Esophagus muscularis mucosa (tissue), 3 donors: ENCODE results near the gene POU2AF3.

Source experiments
- POLR2A ChIP-seq: fragments of 450-650 bp; IDR thresholded peaks from one replicate; pipeline ENCODE4 v1.6.1; 2017; ENCODE audit warnings: antibody characterized with exemption, moderate library complexity, mild to moderate bottlenecking, low read depth
- POLR2AphosphoS5 ChIP-seq, 2 donors: sonication (generic); formaldehyde crosslinking; IDR thresholded peaks; one replicate each; pipeline ENCODE4 v1.6.1; 2017; ENCODE audit warnings: antibody characterized with exemption in 2 of 2
- TF ChIP-seq, protein P1 (sequence below), 3 experiments: fragments of 200-600 bp in 2 of 3; fragments of 450-650 bp in 1 of 3; sonication (generic) in 2 of 3; IDR thresholded peaks; one replicate each; pipeline ENCODE4 v1.5.1; 2017 to 2019; ENCODE audit warnings: antibody characterized with exemption in 3 of 3, mild to moderate bottlenecking in 2 of 3, moderate library complexity in 1 of 3

DNA sequence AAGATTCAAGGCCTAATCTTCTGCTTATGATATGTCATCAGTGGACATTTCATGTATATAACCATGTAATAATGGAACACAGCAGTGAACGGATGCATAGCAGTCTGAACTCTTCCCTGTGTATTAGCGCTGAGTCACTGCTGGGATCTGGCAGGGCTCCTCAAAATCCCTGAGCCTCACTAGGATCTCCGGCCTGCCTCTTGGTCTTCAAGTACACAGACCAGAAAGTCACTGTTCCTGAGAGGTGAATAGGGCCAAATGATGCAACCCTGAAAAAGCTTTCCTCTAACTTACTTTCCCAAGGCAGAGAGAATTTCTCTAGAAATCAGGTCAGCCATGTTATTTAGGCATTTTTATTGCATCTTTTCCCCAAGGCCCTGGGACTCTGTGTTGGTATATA is 45.7 kb downstream of the POU2AF3 start:
- TF ChIP-seq, protein P1, sequence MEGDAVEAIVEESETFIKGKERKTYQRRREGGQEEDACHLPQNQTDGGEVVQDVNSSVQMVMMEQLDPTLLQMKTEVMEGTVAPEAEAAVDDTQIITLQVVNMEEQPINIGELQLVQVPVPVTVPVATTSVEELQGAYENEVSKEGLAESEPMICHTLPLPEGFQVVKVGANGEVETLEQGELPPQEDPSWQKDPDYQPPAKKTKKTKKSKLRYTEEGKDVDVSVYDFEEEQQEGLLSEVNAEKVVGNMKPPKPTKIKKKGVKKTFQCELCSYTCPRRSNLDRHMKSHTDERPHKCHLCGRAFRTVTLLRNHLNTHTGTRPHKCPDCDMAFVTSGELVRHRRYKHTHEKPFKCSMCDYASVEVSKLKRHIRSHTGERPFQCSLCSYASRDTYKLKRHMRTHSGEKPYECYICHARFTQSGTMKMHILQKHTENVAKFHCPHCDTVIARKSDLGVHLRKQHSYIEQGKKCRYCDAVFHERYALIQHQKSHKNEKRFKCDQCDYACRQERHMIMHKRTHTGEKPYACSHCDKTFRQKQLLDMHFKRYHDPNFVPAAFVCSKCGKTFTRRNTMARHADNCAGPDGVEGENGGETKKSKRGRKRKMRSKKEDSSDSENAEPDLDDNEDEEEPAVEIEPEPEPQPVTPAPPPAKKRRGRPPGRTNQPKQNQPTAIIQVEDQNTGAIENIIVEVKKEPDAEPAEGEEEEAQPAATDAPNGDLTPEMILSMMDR (IDR thresholded peaks at IDR 0.05), result no peak
- TF ChIP-seq POLR2A, result no peak
- TF ChIP-seq POLR2AphosphoS5 (IDR thresholded peaks at IDR 0.05), result peak; percentile 30 to 37
